ENCODE results near the gene OR51Q1. TPM values are rescaled to one million over a fixed set of nuclear protein-coding genes. Genes with fewer than 3 reads are reported as not detected.

Gene OR51Q1, protein sequence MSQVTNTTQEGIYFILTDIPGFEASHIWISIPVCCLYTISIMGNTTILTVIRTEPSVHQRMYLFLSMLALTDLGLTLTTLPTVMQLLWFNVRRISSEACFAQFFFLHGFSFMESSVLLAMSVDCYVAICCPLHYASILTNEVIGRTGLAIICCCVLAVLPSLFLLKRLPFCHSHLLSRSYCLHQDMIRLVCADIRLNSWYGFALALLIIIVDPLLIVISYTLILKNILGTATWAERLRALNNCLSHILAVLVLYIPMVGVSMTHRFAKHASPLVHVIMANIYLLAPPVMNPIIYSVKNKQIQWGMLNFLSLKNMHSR
- not detected for polyA plus RNA-seq (2013)

DNA sequence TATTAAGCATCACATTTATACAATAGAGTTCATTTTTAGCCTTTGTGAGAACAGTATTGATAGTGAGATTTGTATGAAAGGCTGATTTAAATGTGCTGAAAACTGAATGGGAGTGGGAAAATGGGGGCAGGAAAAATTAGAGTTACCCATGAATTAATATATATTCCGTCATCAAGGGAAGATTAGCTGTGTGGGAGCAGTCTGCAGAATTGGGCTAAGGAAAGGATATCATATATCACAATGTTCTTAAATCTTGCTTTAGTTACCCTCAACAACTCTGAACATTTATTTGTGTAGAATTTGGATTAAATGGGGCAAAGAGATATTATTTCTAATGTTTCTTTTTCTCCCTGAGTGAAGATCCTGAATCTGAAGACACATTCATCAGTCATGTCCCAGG is at the start of gene OR51Q1:
Gene OR51Q1, plus strand, starts transcription at position 301 of the 400 bp plus-strand sequence. Its CDS starts 90 bp downstream, at position 391.
- Histone ChIP-seq H3K36me3 (ENCODE audit: control insufficient read depth in 4 of 4, insufficient read depth in 4 of 4, low read length in 3 of 4) (no peaks in the 10 kb centered on the region), H3K4me3 (ENCODE audit: control insufficient read depth in 1 of 7, extremely low read depth in 1 of 7, insufficient read depth in 4 of 7, low read depth in 2 of 7, low read length in 6 of 7) (no peak within 1 kb of the TSS), H3K27ac (ENCODE audit: insufficient read depth in 1 of 2, low read depth in 1 of 2, low read length in 2 of 2, poor library complexity in 1 of 2, severe bottlenecking in 2 of 2) (no peak within 1 kb of the TSS), H3K4me1 (ENCODE audit: control extremely low read depth in 1 of 4, control insufficient read depth in 4 of 4, insufficient read depth in 4 of 4, low read length in 3 of 4) (no peaks in the 10 kb centered on the region), H3K27me3 (replicated peaks in 2 of 5; ENCODE audit: control insufficient read depth in 4 of 5, insufficient read depth in 5 of 5, low read length in 4 of 5) (peaks cover 0 to 2% (median 0%) of the 10 kb centered on the region in 5 experiments), H3K9me3 (ENCODE audit: control extremely low read depth in 1 of 5, control insufficient read depth in 4 of 5, insufficient read depth in 2 of 5, low read depth in 1 of 5, low read length in 4 of 5) (no peaks in the 10 kb centered on the region)
- DNase-seq = no peak
- WGBS (ENCODE audit: insufficient coverage) = no CpG with 5 or more reads among the region's 1 CpG
- POLR2A ChIA-PET = no interaction called here
- CTCF ChIA-PET = no interaction called here

DNA sequence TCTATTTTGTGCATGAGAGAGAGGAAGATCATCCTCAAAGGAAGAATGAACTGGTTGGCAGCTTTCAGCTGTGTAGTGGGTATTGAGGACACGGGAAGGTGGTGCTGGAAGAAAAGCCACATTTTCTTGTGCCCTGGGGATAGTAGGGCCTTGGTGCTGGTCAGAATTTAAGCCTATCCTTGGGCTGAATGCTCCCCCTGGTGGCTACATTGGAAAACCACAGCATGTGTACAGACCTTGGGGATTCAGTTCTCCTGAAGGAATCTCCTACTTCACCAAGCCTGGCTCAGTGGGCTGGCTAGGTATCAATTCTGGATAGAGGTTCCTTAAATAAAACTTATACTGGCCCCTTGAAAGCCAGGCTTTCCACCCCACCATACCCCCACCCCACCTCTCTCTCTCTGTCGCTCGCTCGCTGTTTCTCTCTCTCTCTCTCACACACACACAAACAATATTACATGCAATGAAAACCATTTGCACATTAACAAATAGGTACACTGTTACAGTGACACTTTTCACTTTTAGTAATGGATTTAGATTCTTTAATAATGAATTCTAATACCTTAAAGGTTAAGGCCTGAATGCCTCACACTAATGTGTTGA is 41.1 kb upstream of the OR51Q1 start:
- H3K4me3 ChIP-seq (ENCODE audit: control insufficient read depth in 1 of 7, extremely low read depth in 1 of 7, insufficient read depth in 4 of 7, low read depth in 2 of 7, low read length in 6 of 7) = no peak overlapping the region
- no peaks in the 10 kb centered on the region for H3K9me3 ChIP-seq (ENCODE audit: control extremely low read depth in 1 of 5, control insufficient read depth in 4 of 5, insufficient read depth in 2 of 5, low read depth in 1 of 5, low read length in 4 of 5)
- CTCF ChIA-PET = interaction anchor here (0.7 to 2.3 kb wide), 7 partner anchors 10 to 256 kb away, joined by 3 to 14 read pairs (median 6); no protein-coding TSS in a partner anchor
- H3K27ac ChIP-seq (ENCODE audit: insufficient read depth in 1 of 2, low read depth in 1 of 2, low read length in 2 of 2, poor library complexity in 1 of 2, severe bottlenecking in 2 of 2) = no peak overlapping the region
- POLR2A ChIA-PET = interaction anchor here (0.7 kb wide), 1 partner anchor 14 kb away, joined by 3 read pairs; no protein-coding TSS in a partner anchor
- H3K36me3 ChIP-seq (ENCODE audit: control insufficient read depth in 4 of 4, insufficient read depth in 4 of 4, low read length in 3 of 4) = no peaks in the 10 kb centered on the region
- no peaks in the 10 kb centered on the region for H3K4me1 ChIP-seq (ENCODE audit: control extremely low read depth in 1 of 4, control insufficient read depth in 4 of 4, insufficient read depth in 4 of 4, low read length in 3 of 4)
- H3K27me3 ChIP-seq (replicated peaks in 2 of 5; ENCODE audit: control insufficient read depth in 4 of 5, insufficient read depth in 5 of 5, low read length in 4 of 5) = peaks cover 0 to 5% (median 0%) of the 10 kb centered on the region in 5 experiments
- 100% methylated on average over 3 of the region's 4 CpGs for WGBS (ENCODE audit: insufficient coverage)
- peak; percentile 50 to 64 (median 54) for DNase-seq

DNA sequence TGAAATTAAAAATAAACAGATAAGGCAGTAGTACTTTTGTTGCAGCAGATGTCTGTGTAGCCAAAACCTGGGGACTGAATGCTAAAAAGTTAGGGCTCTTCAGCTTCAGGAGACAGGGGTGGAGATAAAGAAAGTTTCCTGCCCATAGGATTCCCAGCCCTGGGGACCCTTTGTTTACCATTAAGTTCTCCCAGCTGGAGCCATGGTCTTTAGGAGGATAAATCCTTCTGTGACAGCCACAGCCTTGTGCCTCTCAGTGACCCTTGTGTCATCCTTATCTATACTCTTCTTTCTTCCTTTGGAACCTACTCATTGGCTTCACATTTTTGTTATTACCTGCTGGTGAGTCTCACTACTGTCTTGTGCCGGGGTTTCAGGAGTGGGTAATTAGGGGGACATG is 38.3 kb upstream of the OR51Q1 start, which contains the start of gene OR51M1:
Gene OR51M1, plus strand, starts transcription at position 237 of the 400 bp plus-strand sequence. CDS start 5,587 bp downstream, outside the sequence.
- no peaks in the 10 kb centered on the region for H3K4me1 ChIP-seq (ENCODE audit: control extremely low read depth in 1 of 4, control insufficient read depth in 4 of 4, insufficient read depth in 4 of 4, low read length in 3 of 4)
- H3K4me3 ChIP-seq (ENCODE audit: control insufficient read depth in 1 of 7, extremely low read depth in 1 of 7, insufficient read depth in 4 of 7, low read depth in 2 of 7, low read length in 6 of 7) = no peak within 1 kb of the TSS
- CTCF ChIA-PET = interaction anchor here (0.7 to 1.1 kb wide), 2 partner anchors 170 to 180 kb away, joined by 3 read pairs; no protein-coding TSS in a partner anchor
- peaks cover 0 to 5% (median 0%) of the 10 kb centered on the region in 5 experiments for H3K27me3 ChIP-seq (replicated peaks in 2 of 5; ENCODE audit: control insufficient read depth in 4 of 5, insufficient read depth in 5 of 5, low read length in 4 of 5)
- no peak for DNase-seq
- WGBS (ENCODE audit: insufficient coverage) = no CpG with 5 or more reads among the region's 1 CpG
- no peaks in the 10 kb centered on the region for H3K9me3 ChIP-seq (ENCODE audit: control extremely low read depth in 1 of 5, control insufficient read depth in 4 of 5, insufficient read depth in 2 of 5, low read depth in 1 of 5, low read length in 4 of 5)
- no peak within 1 kb of the TSS for H3K27ac ChIP-seq (ENCODE audit: insufficient read depth in 1 of 2, low read depth in 1 of 2, low read length in 2 of 2, poor library complexity in 1 of 2, severe bottlenecking in 2 of 2)
- POLR2A ChIA-PET = no interaction called here
- no peaks in the 10 kb centered on the region for H3K36me3 ChIP-seq (ENCODE audit: control insufficient read depth in 4 of 4, insufficient read depth in 4 of 4, low read length in 3 of 4)

DNA sequence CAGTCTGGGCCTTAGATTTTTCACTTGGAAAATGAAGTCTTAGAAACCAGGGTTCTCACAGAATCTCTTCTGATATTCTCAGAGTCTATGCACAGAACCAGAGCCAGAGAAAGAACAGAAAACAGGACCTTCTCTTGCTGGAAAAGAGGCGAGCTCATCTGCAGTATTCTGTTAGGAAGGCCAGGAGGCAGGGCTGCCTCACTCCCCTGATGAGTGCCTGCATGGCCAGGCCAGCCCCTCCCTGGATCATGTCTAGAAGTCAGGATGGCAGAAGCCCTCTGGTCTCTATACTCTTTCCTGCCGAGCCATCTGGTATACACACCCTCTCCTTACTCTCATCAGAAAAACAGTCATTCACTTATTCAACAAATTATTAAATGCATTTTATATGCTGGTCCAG is 37.6 kb upstream of the OR51Q1 start:
- DNase-seq = no peak
- ChIA-PET POLR2A (no interaction called here), CTCF (interaction anchor here (1.1 kb wide), 1 partner anchor 181 kb away, joined by 3 read pairs; no protein-coding TSS in a partner anchor)
- Histone ChIP-seq H3K36me3 (ENCODE audit: control insufficient read depth in 4 of 4, insufficient read depth in 4 of 4, low read length in 3 of 4) (no peaks in the 10 kb centered on the region), H3K4me1 (ENCODE audit: control extremely low read depth in 1 of 4, control insufficient read depth in 4 of 4, insufficient read depth in 4 of 4, low read length in 3 of 4) (no peaks in the 10 kb centered on the region), H3K27me3 (replicated peaks in 2 of 5; ENCODE audit: control insufficient read depth in 4 of 5, insufficient read depth in 5 of 5, low read length in 4 of 5) (peaks cover 0 to 5% (median 0%) of the 10 kb centered on the region in 5 experiments), H3K9me3 (ENCODE audit: control extremely low read depth in 1 of 5, control insufficient read depth in 4 of 5, insufficient read depth in 2 of 5, low read depth in 1 of 5, low read length in 4 of 5) (no peaks in the 10 kb centered on the region), H3K27ac (ENCODE audit: insufficient read depth in 1 of 2, low read depth in 1 of 2, low read length in 2 of 2, poor library complexity in 1 of 2, severe bottlenecking in 2 of 2) (no peak overlapping the region), H3K4me3 (ENCODE audit: control insufficient read depth in 1 of 7, extremely low read depth in 1 of 7, insufficient read depth in 4 of 7, low read depth in 2 of 7, low read length in 6 of 7) (no peak overlapping the region)
- WGBS (ENCODE audit: insufficient coverage) = 95% methylated on average over 2 of the region's 2 CpGs

DNA sequence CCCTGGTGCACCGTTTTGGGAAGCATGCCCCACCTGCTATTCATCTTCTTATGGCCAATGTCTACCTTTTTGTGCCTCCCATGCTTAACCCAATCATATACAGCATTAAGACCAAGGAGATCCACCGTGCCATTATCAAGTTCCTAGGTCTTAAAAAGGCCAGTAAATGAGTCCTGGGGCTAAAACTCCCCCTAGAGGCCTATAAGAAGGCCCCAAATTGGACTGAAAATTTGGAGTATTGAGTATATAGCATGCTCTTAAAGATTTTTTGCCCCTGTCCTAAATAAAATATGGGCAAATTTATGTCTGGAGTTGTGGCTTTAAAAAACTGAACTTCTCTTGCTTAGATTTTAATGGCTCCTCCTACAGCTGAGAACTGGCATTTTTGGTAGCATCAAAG is 31.7 kb upstream of the OR51Q1 start:
- no peak overlapping the region for H3K4me3 ChIP-seq (ENCODE audit: control insufficient read depth in 1 of 7, extremely low read depth in 1 of 7, insufficient read depth in 4 of 7, low read depth in 2 of 7, low read length in 6 of 7)
- no peaks in the 10 kb centered on the region for H3K36me3 ChIP-seq (ENCODE audit: control insufficient read depth in 4 of 4, insufficient read depth in 4 of 4, low read length in 3 of 4)
- DNase-seq = no peak
- H3K9me3 ChIP-seq (ENCODE audit: control extremely low read depth in 1 of 5, control insufficient read depth in 4 of 5, insufficient read depth in 2 of 5, low read depth in 1 of 5, low read length in 4 of 5) = no peaks in the 10 kb centered on the region
- 100% methylated on average over 1 of the region's 2 CpGs for WGBS (ENCODE audit: insufficient coverage)
- CTCF ChIA-PET = interaction anchor here (1.2 kb wide), 1 partner anchor 14 kb away, joined by 3 read pairs; no protein-coding TSS in a partner anchor
- peaks cover 0 to 2% (median 0%) of the 10 kb centered on the region in 5 experiments for H3K27me3 ChIP-seq (replicated peaks in 2 of 5; ENCODE audit: control insufficient read depth in 4 of 5, insufficient read depth in 5 of 5, low read length in 4 of 5)
- H3K27ac ChIP-seq (ENCODE audit: insufficient read depth in 1 of 2, low read depth in 1 of 2, low read length in 2 of 2, poor library complexity in 1 of 2, severe bottlenecking in 2 of 2) = no peak overlapping the region
- H3K4me1 ChIP-seq (ENCODE audit: control extremely low read depth in 1 of 4, control insufficient read depth in 4 of 4, insufficient read depth in 4 of 4, low read length in 3 of 4) = no peaks in the 10 kb centered on the region
- POLR2A ChIA-PET = no interaction called here

DNA sequence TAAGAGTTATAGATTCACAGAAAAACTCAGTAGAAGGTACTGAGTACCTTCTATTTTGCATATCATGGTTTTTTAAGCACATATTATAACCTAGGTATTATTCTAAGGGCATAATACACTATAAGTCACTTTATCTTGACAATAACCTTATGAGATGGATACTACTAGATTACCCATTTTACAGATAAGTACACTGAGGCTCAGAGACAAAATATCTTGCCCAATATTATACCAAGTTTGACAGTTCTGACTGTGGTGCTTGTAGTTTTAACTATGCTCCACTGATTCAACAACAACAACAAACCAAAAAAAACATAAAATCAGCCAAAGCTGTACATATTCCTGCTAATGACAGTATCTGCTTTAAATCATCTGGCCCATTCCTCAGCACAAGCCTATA is 27.8 kb upstream of the OR51Q1 start:
- Histone ChIP-seq H3K27me3 (replicated peaks in 2 of 5; ENCODE audit: control insufficient read depth in 4 of 5, insufficient read depth in 5 of 5, low read length in 4 of 5) (peaks cover 0 to 3% (median 0%) of the 10 kb centered on the region in 5 experiments), H3K4me1 (ENCODE audit: control extremely low read depth in 1 of 4, control insufficient read depth in 4 of 4, insufficient read depth in 4 of 4, low read length in 3 of 4) (no peaks in the 10 kb centered on the region), H3K4me3 (ENCODE audit: control insufficient read depth in 1 of 7, extremely low read depth in 1 of 7, insufficient read depth in 4 of 7, low read depth in 2 of 7, low read length in 6 of 7) (no peak overlapping the region), H3K27ac (ENCODE audit: insufficient read depth in 1 of 2, low read depth in 1 of 2, low read length in 2 of 2, poor library complexity in 1 of 2, severe bottlenecking in 2 of 2) (no peak overlapping the region), H3K9me3 (ENCODE audit: control extremely low read depth in 1 of 5, control insufficient read depth in 4 of 5, insufficient read depth in 2 of 5, low read depth in 1 of 5, low read length in 4 of 5) (no peaks in the 10 kb centered on the region), H3K36me3 (ENCODE audit: control insufficient read depth in 4 of 4, insufficient read depth in 4 of 4, low read length in 3 of 4) (no peaks in the 10 kb centered on the region)
- CTCF ChIA-PET = no interaction called here
- no peak for DNase-seq
- POLR2A ChIA-PET = no interaction called here

DNA sequence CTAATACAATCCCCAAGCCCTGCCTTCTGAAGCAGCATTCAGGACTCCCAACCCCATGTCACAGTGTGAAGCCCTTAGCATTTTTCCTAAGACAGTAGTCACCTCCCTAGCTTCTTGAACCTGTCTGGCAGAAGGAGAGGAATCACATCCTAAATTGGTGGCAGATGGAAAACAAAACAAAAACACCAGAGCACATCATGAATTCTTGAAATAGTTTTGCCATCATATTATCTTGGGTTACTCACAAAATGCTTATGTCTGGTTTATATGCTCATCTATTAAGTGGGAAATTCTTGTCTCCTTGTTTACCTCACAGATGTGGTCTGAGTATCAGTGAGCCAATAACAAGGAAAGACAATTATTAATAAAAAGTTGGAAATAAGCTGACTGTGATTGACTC is 23.0 kb upstream of the OR51Q1 start:
- no peaks in the 10 kb centered on the region for H3K4me1 ChIP-seq (ENCODE audit: control extremely low read depth in 1 of 4, control insufficient read depth in 4 of 4, insufficient read depth in 4 of 4, low read length in 3 of 4)
- no peaks in the 10 kb centered on the region for H3K36me3 ChIP-seq (ENCODE audit: control insufficient read depth in 4 of 4, insufficient read depth in 4 of 4, low read length in 3 of 4)
- H3K27me3 ChIP-seq (replicated peaks in 2 of 5; ENCODE audit: control insufficient read depth in 4 of 5, insufficient read depth in 5 of 5, low read length in 4 of 5) = peaks cover 0 to 3% (median 0%) of the 10 kb centered on the region in 5 experiments
- ChIA-PET POLR2A (no interaction called here), CTCF (no interaction called here)
- DNase-seq = no peak
- no peak overlapping the region for H3K27ac ChIP-seq (ENCODE audit: insufficient read depth in 1 of 2, low read depth in 1 of 2, low read length in 2 of 2, poor library complexity in 1 of 2, severe bottlenecking in 2 of 2)
- H3K4me3 ChIP-seq (ENCODE audit: control insufficient read depth in 1 of 7, extremely low read depth in 1 of 7, insufficient read depth in 4 of 7, low read depth in 2 of 7, low read length in 6 of 7) = no peak overlapping the region
- no peaks in the 10 kb centered on the region for H3K9me3 ChIP-seq (ENCODE audit: control extremely low read depth in 1 of 5, control insufficient read depth in 4 of 5, insufficient read depth in 2 of 5, low read depth in 1 of 5, low read length in 4 of 5)
